GM10266 (cell line): Measurements from ENCODE around the gene KLHL21.
"Not testable (repeated sequence)": the region's sequence is repeated elsewhere in the genome, so short reads cannot be mapped to it uniquely, and the experiment has no call there.

Experiments
- DNase-seq: peaks from one replicate; pipeline ENCODE4 v3.0.0; 2012; ENCODE audit errors: extremely low spot score
- TF ChIP-seq, protein P1 (sequence below): IDR thresholded peaks from 2 replicates; pipeline ENCODE4 v1.5.1; 2012; ENCODE audit warnings: mild to moderate bottlenecking, low read depth; ENCODE audit not compliant: control insufficient read depth, insufficient read depth; ENCODE audit errors: missing control alignments

Gene KLHL21

DNA sequence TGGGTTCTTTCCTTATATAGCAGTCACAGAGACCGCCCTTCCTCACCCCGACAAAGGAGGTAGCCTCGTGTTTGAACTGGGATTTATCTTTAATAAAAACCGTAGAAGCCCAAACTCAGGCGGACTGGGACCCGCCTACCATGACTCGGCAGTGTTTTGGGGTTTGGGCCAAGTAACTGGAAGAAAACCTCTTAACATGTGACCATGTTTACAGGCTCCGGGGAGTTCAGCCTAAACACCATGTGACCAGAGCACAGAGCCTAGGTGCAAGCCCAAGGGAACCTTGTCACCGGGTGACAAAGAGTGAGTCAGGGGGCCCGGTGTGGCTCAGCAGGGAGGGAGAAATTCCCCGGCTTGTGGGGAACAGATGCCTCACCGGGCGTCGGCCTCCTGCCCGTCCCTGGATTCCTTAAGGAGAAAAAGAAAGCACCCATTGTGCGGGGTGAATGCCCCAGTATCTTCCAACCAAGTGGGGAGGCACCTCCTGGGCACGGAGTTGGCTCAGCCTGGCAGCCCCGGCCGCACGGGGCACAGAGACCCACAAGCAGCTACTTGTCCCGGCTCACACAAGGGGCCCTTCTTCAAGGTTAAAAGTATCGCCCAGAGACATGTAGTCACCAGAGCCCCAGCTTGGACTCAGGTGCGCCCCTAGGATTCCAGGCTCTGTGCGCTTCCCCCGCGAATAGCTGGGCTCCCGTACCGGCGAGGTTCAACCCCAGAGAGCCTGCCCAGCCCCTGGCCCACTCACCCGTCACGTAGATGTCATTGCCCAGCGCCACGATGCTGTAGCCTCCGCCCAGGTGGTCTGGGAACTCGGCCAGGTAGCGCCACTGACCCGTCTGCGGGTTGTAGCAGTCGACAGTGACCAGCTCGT lies 1.4 kb downstream of the KLHL21 start:
- TF ChIP-seq, protein P1, sequence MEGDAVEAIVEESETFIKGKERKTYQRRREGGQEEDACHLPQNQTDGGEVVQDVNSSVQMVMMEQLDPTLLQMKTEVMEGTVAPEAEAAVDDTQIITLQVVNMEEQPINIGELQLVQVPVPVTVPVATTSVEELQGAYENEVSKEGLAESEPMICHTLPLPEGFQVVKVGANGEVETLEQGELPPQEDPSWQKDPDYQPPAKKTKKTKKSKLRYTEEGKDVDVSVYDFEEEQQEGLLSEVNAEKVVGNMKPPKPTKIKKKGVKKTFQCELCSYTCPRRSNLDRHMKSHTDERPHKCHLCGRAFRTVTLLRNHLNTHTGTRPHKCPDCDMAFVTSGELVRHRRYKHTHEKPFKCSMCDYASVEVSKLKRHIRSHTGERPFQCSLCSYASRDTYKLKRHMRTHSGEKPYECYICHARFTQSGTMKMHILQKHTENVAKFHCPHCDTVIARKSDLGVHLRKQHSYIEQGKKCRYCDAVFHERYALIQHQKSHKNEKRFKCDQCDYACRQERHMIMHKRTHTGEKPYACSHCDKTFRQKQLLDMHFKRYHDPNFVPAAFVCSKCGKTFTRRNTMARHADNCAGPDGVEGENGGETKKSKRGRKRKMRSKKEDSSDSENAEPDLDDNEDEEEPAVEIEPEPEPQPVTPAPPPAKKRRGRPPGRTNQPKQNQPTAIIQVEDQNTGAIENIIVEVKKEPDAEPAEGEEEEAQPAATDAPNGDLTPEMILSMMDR, result no peak
- peak; percentile 81 for DNase-seq

DNA sequence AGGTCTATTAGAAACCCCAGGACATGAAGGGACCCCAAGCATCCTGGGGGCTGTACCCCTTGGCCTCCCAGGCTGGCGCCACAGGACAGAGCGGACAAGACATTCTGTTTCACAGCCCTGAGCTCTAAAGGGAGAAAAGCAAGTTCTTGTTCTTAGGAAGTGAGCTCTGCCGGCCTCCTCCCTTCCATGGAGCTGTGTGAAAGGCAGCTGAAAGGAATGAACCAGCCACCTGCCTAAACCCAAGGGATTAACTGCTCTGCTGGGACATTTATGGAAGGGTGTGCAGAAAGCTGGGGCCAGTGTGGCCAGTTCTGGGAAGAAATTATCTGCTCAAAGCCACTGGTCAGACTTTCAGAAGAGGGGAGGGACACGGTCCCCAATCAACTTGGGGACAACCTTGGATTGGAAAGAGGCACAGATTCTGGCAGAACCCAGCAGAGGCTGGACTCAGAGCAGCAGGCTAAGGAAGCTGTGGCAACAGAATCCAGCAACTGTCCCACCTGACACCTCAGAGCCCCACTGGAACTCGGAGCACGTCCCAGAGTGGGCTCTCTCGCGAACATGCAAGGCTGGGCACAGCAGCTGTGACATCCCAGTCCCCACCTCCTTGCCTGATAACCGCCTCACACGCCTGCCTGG lies 2.1 kb downstream of the KLHL21 start:
- TF ChIP-seq, protein P1, result no peak
- no peak for DNase-seq

DNA sequence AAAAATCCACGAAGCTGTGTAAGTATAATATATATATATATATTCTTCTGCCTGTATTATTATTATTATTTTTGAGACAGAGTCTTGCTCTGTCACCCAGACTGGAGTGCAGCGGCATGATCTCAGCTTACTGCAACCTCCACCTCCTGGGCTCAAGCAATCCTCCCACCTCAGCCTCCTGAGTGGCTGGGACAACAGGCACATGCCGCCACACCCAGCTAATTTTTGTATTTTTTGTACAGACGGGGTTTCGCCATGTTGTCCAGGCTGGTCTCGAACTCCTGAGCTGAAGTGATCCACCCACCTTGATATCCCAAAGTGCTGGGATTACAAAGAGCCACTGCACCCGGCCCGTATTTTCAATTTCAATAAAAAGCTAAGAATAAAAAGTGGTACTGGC lies 2.7 kb downstream of the KLHL21 start:
- not testable (repeated sequence) for DNase-seq

DNA sequence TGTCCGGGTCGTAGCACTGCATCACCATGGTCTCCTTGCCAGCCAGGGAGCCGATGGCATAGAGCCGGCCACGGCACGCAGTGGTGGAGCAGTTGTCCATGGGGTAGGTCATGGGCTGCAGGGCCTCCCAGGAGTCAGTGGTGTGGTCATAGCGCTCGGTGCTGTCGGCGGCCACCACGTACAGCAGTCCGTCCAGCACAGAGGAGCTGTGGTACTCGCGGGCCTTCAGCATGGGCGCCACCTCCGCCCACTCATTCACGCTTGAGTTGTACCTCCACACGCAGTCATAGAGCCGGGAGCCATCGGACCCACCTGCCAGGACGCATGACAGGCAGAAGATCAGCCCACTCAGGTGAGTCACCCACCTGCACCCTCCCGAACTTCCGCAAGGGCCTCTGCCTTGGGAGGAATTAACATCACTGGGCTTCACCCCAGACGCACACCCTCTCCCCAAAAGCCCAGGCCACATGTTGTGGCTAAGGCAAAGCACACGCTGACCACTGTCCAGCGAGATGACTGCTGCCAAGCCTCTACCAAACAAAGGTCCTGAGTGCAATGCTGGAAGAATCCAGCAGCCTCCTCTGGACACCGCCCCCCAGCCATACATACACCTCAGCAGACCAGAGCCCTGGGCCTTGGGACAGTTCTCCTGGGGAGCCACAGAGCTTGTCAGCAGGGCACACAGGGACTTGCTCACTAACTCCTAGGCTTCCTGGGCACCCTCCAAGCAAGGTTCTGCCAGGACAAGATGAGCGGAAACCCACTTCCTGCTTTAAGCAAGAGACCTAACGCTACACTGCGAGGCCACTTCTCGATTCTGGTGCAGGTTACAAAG lies 3.3 kb downstream of the KLHL21 start:
- DNase-seq, result no peak
- TF ChIP-seq, protein P1, result no peak

DNA sequence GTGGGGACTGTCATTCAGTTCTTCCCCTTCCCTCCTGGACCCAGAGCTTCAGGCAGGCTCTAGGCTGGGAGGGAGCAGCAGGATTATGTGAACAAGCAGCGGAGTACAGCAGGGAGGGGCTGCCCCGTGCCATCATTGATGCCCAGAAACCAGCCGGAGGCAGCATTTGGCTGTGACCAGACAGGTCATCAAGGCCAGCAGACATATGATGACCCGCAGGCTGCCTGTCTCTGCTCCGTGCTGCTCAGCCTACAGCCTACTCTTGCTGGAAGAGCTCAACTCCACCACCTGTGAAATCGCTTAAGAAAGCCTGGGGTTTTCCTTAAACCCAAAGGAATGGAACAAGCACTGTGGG lies 4.9 kb downstream of the KLHL21 start:
- TF ChIP-seq, protein P1, result no peak
- no peak for DNase-seq

DNA sequence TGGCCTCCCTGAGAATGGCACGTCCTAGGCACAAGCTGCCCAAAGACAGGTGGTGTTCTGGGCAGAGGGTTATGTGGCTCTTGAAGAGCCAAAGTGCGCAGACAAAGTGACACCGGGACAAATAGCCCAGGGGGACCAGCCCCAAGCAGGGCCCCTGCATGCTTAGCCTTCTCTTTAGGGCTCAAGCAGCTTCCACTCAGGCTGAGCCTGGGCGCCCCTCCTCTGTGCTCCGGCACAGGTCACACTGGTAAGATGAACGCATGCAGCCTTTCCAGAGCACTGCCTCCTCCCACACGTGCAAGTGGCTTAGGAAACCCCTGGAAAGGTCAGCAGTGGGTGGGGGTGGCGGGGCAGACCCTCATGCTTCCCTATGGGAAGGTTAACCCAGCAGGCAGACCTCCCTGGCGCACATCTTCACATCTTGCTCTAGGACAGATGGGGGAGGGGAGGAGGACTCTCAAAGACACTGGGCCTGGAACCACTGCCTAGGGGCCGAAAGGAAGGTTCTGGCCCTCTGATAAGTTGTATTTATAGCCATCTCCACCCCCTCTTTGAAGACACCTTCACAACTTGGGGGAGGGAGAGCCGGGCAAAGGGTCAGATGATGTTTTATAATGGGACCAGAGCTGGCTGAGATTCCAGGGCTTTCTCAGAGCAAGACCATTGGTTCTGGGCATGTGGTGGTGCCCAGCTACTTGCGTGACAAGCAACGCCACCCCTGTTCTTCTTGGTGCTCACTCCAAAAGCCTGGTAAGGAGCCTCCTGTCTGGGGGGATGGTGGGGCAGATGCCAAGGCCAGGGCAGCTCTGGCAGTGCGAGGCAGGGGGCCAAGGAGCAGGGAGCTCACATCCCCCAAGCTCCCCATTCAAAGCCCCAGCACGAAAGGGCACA lies 5.5 kb downstream of the KLHL21 start:
- TF ChIP-seq, protein P1, result no peak
- no peak for DNase-seq

DNA sequence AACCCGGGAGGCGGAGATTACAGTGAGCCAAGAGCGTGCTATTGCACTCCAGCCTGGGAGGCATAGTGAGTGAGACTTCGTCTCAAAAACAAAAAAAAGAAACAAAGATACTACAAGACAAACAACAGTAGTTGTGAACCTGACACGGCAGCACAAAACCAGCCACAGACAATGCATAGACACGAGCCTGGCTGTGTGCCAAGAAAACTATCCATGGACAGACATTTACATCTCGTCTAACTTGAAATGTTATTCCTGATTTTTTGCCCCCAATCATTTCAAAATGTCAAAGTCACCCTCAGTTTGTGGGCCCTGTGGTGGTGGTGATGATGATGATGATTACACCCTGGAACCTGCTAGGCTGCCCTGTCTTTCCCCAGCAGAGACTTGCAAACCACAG lies 6.3 kb downstream of the KLHL21 start:
- TF ChIP-seq, protein P1, result no peak
- DNase-seq, result no peak
